ENCODE measurements around the gene FYN.

GRCh38 chr6:111691345-111692225, 181.7 kb downstream of the FYN start:
- TF ChIP-seq, protein P1, sequence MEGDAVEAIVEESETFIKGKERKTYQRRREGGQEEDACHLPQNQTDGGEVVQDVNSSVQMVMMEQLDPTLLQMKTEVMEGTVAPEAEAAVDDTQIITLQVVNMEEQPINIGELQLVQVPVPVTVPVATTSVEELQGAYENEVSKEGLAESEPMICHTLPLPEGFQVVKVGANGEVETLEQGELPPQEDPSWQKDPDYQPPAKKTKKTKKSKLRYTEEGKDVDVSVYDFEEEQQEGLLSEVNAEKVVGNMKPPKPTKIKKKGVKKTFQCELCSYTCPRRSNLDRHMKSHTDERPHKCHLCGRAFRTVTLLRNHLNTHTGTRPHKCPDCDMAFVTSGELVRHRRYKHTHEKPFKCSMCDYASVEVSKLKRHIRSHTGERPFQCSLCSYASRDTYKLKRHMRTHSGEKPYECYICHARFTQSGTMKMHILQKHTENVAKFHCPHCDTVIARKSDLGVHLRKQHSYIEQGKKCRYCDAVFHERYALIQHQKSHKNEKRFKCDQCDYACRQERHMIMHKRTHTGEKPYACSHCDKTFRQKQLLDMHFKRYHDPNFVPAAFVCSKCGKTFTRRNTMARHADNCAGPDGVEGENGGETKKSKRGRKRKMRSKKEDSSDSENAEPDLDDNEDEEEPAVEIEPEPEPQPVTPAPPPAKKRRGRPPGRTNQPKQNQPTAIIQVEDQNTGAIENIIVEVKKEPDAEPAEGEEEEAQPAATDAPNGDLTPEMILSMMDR (IDR thresholded peaks at IDR 0.05; ENCODE audit: borderline replicate concordance, extremely low read depth, low read length, poor library complexity, severe bottlenecking) = no peak
- TF ChIP-seq EZH2 (IDR thresholded peaks at IDR 0.05; ENCODE audit: borderline replicate concordance, low read depth, low read length, severe bottlenecking) = no peak
